Caco-2 (cell line): Measurements from ENCODE around the gene GPR137. TPM values are rescaled to one million over a fixed set of nuclear protein-coding genes. Genes with fewer than 3 reads are reported as not detected.
A peak's percentile ranks its signal among the peaks of the same experiment; 100 is the strongest.

ENCODE experiments used
- BruUV-seq: library from RNA; stranded (reverse); fragments of 400-500 nt; replicated peaks from 2 replicates; lab custom pipeline; 2021; lab: Mats Ljungman, UMichigan
- CTCF ChIA-PET: fragments of 300-600 bp; sonication (Branson Sonifier 250); formaldehyde crosslinking; loops from one replicate; lab custom pipeline; 2022; ENCODE audit warnings: antibody characterized with exemption; lab: Charles Lee
- POLR2A ChIA-PET: fragments of 300-600 bp; sonication (Branson Sonifier 250); formaldehyde crosslinking; loops from one replicate; lab custom pipeline; 2022; ENCODE audit warnings: antibody characterized with exemption; lab: Charles Lee
- DNase-seq, 2 experiments: peaks; one replicate each; pipeline versions ENCODE4 v3.0.0 to v3.0.0-alpha.2; 2020 to 2022
- H3K27me3 ChIP-seq: replicated peaks from 2 replicates; pipeline ENCODE4 v1.6.0; 2011; ENCODE audit warnings: low read length; ENCODE audit not compliant: control insufficient read depth, insufficient read depth
- H3K36me3 ChIP-seq: 2 replicates; pipeline ENCODE4 v1.5.1; 2011; ENCODE audit warnings: low read length; ENCODE audit not compliant: control insufficient read depth, insufficient read depth
- H3K4me1 ChIP-seq: fragments of 250-450 bp; sonication (Bioruptor Pico); 2 replicates; pipeline ENCODE4 v1.5.1; 2020; ENCODE audit warnings: mild to moderate bottlenecking
- H3K4me3 ChIP-seq: 2 replicates; pipeline ENCODE4 v1.5.1; 2011; ENCODE audit warnings: low read depth, mild to moderate bottlenecking, control low read depth, low read length
- H3K9me3 ChIP-seq: fragments of 250-450 bp; sonication (Bioruptor Pico); 2 replicates; pipeline ENCODE4 v1.5.1; 2020; ENCODE audit warnings: mild to moderate bottlenecking, moderate library complexity
- H3K27ac Mint-ChIP-seq: one replicate; pipeline ENCODE4 v1.8.0; 2022; ENCODE audit warnings: mixed read lengths; ENCODE audit not compliant: unreplicated experiment
- H3K27me3 Mint-ChIP-seq: one replicate; pipeline ENCODE4 v1.8.0; 2022; ENCODE audit warnings: mixed read lengths; ENCODE audit not compliant: insufficient read depth, unreplicated experiment
- H3K36me3 Mint-ChIP-seq: one replicate; pipeline ENCODE4 v1.8.0; 2022; ENCODE audit warnings: mild to moderate bottlenecking, mixed read lengths; ENCODE audit not compliant: insufficient read depth, unreplicated experiment
- H3K4me1 Mint-ChIP-seq: one replicate; pipeline ENCODE4 v1.8.0; 2022; ENCODE audit warnings: low read depth, mixed read lengths; ENCODE audit not compliant: unreplicated experiment
- H3K4me3 Mint-ChIP-seq: one replicate; pipeline ENCODE4 v1.8.0; 2022; ENCODE audit warnings: mild to moderate bottlenecking, moderate library complexity, mixed read lengths; ENCODE audit not compliant: unreplicated experiment
- H3K9me3 Mint-ChIP-seq: one replicate; pipeline ENCODE4 v1.8.0; 2022; ENCODE audit warnings: mixed read lengths; ENCODE audit not compliant: unreplicated experiment
- intact Hi-C: fragments of 100-400 bp; cut with micrococcal nuclease; formaldehyde crosslinking; loops from one replicate; pipeline ENCODE4 v1.10.0; 2022; ENCODE audit not compliant: unreplicated experiment
- total RNA-seq: library from RNA; stranded (reverse); gene quantifications from 2 replicates; pipeline ENCODE4 v1.2.3, GENCODE V29; 2022
- TF ChIP-seq, protein P1 (sequence below), 2 experiments: fragments of 200-600 bp in 1 of 2; IDR thresholded peaks; 1 replicate in 1 of 2; 2 replicates in 1 of 2; pipeline versions ENCODE4 v1.5.1 to v1.8.0; 2011 to 2022; ENCODE audit warnings: antibody characterized with exemption in 1 of 2, control low read depth in 1 of 2, inconsistent platforms in 1 of 2, low read depth in 1 of 2, low read length in 1 of 2, mild to moderate bottlenecking in 1 of 2, moderate library complexity in 1 of 2; ENCODE audit not compliant: insufficient read depth in 1 of 2, severe bottlenecking in 1 of 2, unreplicated experiment in 1 of 2

GPR137 gene
- total RNA-seq, 1 experiment from 2014 or later: 58.5 TPM

DNA sequence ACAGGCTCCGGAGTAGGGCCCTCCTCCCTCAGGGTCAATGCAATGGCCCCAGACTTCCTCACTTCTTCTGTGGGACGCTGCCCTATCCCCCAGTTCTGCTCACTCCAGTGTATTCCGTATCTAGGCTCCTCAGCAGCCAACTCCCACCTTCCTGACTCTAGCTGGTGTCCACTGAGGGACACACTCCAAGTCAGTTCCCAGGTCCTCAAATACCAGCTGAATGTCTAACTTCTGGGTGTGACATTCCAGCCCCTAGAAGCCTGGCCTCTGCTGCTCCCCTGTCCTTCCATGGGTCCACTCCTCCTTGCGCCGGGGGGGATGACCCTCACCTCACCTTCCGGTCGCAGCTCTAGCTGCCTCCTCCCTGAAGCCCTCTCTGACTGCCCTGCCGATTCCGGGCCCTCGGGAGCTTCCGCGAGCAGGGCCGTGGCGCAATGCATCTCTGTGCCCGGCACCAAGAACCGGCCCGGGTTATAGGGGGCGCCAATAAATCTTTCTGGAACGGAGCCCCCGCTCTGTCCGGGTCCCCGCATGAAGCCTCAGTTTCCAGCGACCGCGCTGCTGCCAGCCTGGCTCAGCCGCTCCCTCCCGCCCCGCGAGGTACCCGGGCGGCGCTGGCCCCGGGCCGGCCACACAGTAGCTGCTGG is 16.6 kb upstream of the GPR137 start:
- Mint-ChIP-seq H3K27ac (peak overlapping the region; percentile 95), H3K4me1 (peaks cover 17% of the 10 kb centered on the region), H3K9me3 (no peaks in the 10 kb centered on the region), H3K36me3 (peaks cover 75% of the 10 kb centered on the region), H3K4me3 (peak overlapping the region; percentile 89), H3K27me3 (no peaks in the 10 kb centered on the region)
- Histone ChIP-seq H3K36me3 (peaks cover 4% of the 10 kb centered on the region), H3K9me3 (no peaks in the 10 kb centered on the region), H3K4me3 (peak overlapping the region; percentile 85), H3K4me1 (peaks cover 21% of the 10 kb centered on the region), H3K27me3 (no peaks in the 10 kb centered on the region)
- peak; percentile 62 to 67 for DNase-seq
- POLR2A ChIA-PET: interaction anchor here (1.3 to 3.5 kb wide), 6 partner anchors 16 to 84 kb away, joined by 4 to 22 read pairs (median 9); partner anchors contain the start of genes BAD, ESRRA, FKBP2 and PPP1R14B
- BruUV-seq: TSS peak; percentile 55
- TF ChIP-seq, protein P1, sequence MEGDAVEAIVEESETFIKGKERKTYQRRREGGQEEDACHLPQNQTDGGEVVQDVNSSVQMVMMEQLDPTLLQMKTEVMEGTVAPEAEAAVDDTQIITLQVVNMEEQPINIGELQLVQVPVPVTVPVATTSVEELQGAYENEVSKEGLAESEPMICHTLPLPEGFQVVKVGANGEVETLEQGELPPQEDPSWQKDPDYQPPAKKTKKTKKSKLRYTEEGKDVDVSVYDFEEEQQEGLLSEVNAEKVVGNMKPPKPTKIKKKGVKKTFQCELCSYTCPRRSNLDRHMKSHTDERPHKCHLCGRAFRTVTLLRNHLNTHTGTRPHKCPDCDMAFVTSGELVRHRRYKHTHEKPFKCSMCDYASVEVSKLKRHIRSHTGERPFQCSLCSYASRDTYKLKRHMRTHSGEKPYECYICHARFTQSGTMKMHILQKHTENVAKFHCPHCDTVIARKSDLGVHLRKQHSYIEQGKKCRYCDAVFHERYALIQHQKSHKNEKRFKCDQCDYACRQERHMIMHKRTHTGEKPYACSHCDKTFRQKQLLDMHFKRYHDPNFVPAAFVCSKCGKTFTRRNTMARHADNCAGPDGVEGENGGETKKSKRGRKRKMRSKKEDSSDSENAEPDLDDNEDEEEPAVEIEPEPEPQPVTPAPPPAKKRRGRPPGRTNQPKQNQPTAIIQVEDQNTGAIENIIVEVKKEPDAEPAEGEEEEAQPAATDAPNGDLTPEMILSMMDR (IDR thresholded peaks at IDR 0.05; ENCODE audit: insufficient read depth in 1 of 2, low read depth in 1 of 2, low read length in 1 of 2, severe bottlenecking in 1 of 2, unreplicated experiment in 1 of 2): no peak
- CTCF ChIA-PET: interaction anchor here (2.0 to 3.8 kb wide), 5 partner anchors 15 to 86 kb away, joined by 12 to 29 read pairs (median 15); partner anchors contain the start of genes BAD, CATSPERZ, GPR137 and PLCB3
- intact Hi-C loops: no loop called here

DNA sequence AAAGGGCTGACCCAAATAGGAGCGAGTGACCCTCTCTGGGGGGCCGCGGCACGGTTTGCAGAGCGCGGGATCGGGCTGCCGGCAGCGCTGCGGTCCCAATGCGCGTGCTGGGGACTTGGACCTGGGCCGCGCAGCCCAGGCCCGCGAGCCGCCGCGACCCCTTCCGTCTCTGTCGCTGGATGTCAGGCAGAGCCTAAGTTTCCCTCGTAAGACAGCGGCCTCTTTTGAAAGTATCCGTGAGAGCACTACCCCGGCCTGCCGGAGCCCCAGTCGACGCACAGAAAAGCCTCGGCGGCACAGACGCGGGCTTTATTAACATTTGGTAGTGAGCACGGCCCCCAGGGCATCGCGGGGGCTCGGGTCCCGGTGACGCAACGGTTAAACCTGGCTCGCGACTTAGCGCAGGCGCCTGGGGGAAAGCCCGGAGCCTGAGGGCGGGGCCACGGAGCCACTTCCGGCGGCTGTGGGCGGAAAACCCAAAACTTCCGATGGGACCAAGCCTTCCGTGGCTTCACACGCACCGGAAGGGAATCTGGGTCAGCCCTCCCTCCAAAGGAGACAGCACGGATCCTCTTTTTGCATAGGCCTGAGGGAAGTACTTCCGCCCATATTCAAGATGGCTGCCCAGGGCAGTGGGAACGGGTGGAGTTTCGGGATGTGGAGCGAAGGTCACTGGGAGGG is 16.0 kb upstream of the GPR137 start:
- Histone ChIP-seq H3K4me3 (peak overlapping the region; percentile 85), H3K4me1 (peaks cover 21% of the 10 kb centered on the region), H3K9me3 (no peaks in the 10 kb centered on the region), H3K36me3 (peaks cover 2% of the 10 kb centered on the region), H3K27me3 (no peaks in the 10 kb centered on the region)
- POLR2A ChIA-PET: interaction anchor here (0.6 to 3.5 kb wide), 8 partner anchors 15 to 99 kb away, joined by 4 to 22 read pairs (median 8); partner anchors contain the start of genes BAD, ESRRA, FKBP2 and PPP1R14B
- peak; percentile 99 for DNase-seq
- intact Hi-C loops: loop anchor here (1.0 to 5.0 kb wide), 5 partner anchors 15 to 88 kb away; partner anchors contain the start of genes BAD, ESRRA, PLCB3 and RPS6KA4
- TF ChIP-seq, protein P1 (IDR thresholded peaks at IDR 0.05; ENCODE audit: insufficient read depth in 1 of 2, low read depth in 1 of 2, low read length in 1 of 2, severe bottlenecking in 1 of 2, unreplicated experiment in 1 of 2): no peak
- H3K9me3 Mint-ChIP-seq: no peaks in the 10 kb centered on the region
- H3K4me3 Mint-ChIP-seq: peak overlapping the region; percentile 89
- CTCF ChIA-PET: interaction anchor here (0.7 to 3.8 kb wide), 9 partner anchors 9 to 85 kb away, joined by 3 to 34 read pairs (median 12); partner anchors contain the start of genes BAD, CATSPERZ, GPR137 and PLCB3
- no TSS peak for BruUV-seq
- H3K27me3 Mint-ChIP-seq: no peaks in the 10 kb centered on the region
- peak overlapping the region; percentile 95 for H3K27ac Mint-ChIP-seq
- peaks cover 17% of the 10 kb centered on the region for H3K4me1 Mint-ChIP-seq
- H3K36me3 Mint-ChIP-seq: peaks cover 73% of the 10 kb centered on the region
